Measurements from ENCODE around the gene KDELR1. TPM values are rescaled to one million over a fixed set of nuclear protein-coding genes. Genes with fewer than 3 reads are reported as not detected.

Gene KDELR1
- total RNA-seq, 1 donor from 2014 or later, result 255 TPM

DNA sequence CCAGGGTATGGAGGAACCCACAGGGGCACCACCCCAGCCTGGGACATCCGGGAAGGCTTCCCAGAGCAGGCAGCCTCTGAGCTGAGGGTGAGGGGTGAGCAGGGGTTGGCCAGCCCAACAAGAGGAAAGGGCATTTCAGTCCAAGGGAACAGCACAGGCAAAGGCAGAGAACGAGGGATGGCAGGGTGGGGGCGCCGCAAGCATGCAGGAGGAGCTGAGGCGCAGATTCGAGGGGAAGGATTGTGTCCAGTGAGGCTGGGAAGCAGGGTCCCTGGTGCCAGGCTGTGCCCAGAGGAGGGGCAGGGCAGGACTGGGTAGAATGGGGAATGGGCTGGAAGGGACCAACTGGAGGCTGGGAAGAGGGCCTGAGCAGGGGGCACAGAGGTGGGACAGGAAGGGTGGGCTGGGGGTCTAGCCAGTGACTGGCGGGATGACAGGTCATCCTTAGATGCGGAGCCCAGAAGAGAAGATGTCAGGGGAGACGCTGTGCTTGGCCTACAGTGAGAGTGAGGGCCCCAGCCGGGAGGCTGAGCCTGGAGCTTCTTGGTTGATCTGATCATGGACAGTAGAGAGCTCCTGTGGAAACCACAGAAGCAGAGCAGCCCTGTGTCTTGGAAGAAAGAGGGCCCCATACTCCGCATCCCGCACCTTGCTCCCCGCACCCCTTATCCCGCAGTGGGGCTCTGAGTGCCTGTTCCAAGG is 52.4 kb downstream of the KDELR1 start:
- Mint-ChIP-seq H3K27me3 (ENCODE audit: low read depth) (no peaks in the 10 kb centered on the region), H3K4me1 (no peaks in the 10 kb centered on the region), H3K4me3 (no peak overlapping the region), H3K27ac (no peak overlapping the region), H3K9me3 (no peaks in the 10 kb centered on the region), H3K36me3 (no peaks in the 10 kb centered on the region)
- TF ChIP-seq, protein P1, sequence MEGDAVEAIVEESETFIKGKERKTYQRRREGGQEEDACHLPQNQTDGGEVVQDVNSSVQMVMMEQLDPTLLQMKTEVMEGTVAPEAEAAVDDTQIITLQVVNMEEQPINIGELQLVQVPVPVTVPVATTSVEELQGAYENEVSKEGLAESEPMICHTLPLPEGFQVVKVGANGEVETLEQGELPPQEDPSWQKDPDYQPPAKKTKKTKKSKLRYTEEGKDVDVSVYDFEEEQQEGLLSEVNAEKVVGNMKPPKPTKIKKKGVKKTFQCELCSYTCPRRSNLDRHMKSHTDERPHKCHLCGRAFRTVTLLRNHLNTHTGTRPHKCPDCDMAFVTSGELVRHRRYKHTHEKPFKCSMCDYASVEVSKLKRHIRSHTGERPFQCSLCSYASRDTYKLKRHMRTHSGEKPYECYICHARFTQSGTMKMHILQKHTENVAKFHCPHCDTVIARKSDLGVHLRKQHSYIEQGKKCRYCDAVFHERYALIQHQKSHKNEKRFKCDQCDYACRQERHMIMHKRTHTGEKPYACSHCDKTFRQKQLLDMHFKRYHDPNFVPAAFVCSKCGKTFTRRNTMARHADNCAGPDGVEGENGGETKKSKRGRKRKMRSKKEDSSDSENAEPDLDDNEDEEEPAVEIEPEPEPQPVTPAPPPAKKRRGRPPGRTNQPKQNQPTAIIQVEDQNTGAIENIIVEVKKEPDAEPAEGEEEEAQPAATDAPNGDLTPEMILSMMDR (IDR thresholded peaks at IDR 0.05; ENCODE audit: unreplicated experiment), result no peak
- no peak for DNase-seq (ENCODE audit: low spot score in 2 of 2, unreplicated experiment in 2 of 2)

DNA sequence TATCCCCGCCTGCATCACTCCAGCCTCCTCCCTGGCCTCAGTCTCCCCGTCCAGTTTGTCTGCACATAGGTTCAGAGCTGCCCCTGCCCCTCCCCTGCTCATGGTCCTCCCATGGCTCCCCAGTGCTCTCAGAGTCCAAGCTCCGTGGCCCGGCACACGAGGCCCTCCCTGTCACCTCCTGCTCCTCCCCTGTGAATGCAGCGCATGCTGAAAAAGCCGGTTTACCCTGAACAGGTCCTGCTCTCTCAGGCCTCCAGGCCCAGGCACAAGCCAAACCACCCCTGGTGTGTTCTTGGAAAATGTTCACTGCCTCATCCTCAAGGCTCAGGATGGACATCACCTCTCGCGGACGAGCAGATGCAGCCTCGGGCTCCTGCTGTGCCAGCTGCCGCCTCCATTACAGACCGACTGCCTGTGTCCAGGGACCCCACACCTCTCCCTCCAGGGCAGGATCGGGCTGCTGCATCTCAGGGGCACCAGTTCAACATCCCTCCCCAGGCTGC is 53.0 kb downstream of the KDELR1 start:
- no peaks in the 10 kb centered on the region for H3K9me3 Mint-ChIP-seq
- H3K4me3 Mint-ChIP-seq, result no peak overlapping the region
- H3K27ac Mint-ChIP-seq, result no peak overlapping the region
- no peaks in the 10 kb centered on the region for H3K27me3 Mint-ChIP-seq (ENCODE audit: low read depth)
- no peak for DNase-seq (ENCODE audit: low spot score in 2 of 2, unreplicated experiment in 2 of 2)
- no peaks in the 10 kb centered on the region for H3K36me3 Mint-ChIP-seq
- H3K4me1 Mint-ChIP-seq, result peaks cover 3% of the 10 kb centered on the region
- TF ChIP-seq, protein P1 (IDR thresholded peaks at IDR 0.05; ENCODE audit: unreplicated experiment), result no peak

DNA sequence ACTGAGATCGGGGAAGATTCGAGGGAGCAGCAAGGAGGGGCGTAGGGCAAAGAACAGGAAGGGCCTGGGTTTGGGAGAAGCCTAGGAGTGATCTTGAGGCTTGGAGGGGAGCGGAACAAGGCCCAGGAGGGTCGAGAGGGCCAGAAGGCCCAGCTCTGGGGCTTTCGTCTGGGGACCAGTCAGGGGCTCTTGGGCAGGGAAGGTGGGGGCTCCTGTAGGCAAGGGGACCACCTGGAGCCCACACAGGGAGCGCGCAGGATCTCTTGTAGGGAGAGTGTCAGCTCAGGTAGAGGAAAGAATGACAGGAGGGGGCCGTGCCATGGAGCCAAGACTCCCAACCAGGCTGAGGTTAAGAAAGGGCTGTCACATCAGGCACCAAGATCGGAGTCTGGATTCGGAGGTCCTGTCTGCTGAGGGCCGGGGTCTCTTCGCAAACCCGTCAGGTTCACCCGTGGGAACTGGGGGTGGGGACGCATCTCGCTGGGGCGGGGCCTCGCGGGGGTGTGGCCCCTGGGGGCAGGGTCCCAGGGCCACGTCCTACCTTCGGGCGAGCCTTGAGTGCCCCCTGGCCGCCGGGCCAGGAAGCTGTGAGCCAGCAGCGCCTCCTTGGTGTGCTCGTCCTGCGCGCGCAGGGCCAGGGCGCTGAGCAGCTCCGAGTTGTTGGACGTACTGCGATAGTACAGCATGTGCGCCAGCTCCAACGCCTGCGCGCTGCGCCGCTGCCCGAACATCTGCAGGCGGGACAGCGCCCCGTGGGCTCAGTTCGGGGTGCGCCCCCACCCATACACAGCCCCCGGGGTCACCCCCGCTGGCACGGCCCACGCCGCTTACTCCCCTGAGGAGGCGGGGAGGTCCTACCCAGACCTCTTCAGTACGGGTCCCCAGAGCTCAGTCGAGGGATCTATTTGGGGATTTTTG is 57.6 kb downstream of the KDELR1 start:
- peak; percentile 76 to 84 for DNase-seq (ENCODE audit: low spot score in 2 of 2, unreplicated experiment in 2 of 2)
- Mint-ChIP-seq H3K36me3 (peaks cover 3% of the 10 kb centered on the region), H3K27me3 (ENCODE audit: low read depth) (no peaks in the 10 kb centered on the region), H3K4me3 (peak overlapping the region; percentile 74), H3K27ac (peak overlapping the region; percentile 97), H3K9me3 (no peaks in the 10 kb centered on the region), H3K4me1 (peaks cover 35% of the 10 kb centered on the region)
- TF ChIP-seq, protein P1 (IDR thresholded peaks at IDR 0.05; ENCODE audit: unreplicated experiment), result peak; percentile 68

DNA sequence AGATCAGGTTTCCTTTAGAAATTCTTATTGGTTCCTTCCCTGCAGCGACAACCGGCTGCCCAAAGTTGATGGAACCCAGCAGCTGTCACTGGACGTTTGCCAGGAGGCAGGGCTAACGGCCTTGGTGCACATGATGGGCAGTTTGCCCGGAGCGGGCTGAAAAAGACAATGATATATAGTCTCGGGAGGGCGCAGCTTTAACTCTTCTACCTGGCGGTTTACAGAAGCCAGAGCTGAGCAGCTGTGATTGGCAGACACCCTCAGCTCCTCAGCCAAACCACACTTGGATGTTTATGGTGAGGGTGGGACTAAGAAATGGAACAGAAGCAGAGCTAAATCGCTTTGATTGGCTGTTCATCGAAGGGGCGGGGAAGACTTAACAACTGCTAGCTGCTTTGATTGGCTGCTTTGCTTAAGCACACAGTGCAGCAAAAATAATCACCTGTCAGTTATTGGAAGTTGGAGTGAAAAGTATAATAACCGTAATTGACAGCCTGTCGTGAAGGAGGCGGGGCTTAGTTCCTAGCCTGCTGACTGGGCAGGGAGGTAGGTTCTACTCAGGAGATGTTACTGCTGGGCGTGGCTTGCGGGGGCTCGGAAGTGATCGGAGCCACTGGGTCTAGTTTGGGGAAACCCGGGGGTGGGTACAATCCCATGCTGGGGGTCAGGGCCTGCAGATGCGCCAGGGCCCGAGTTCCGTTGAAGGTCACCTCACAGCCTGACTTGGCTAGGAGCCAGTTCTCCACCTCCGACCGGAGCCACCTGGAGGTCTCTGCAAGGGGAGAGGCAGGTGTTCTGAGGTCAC is 58.5 kb downstream of the KDELR1 start:
- TF ChIP-seq, protein P1 (IDR thresholded peaks at IDR 0.05; ENCODE audit: unreplicated experiment), result no peak
- Mint-ChIP-seq H3K9me3 (no peaks in the 10 kb centered on the region), H3K27ac (peak overlapping the region; percentile 97), H3K27me3 (ENCODE audit: low read depth) (no peaks in the 10 kb centered on the region), H3K4me1 (peaks cover 35% of the 10 kb centered on the region), H3K36me3 (peaks cover 6% of the 10 kb centered on the region), H3K4me3 (peak overlapping the region; percentile 74)
- DNase-seq (ENCODE audit: low spot score in 2 of 2, unreplicated experiment in 2 of 2), result peak; percentile 91 to 96

Other genes with a start within 250 kb of the KDELR1 start
- gene LIG1, start 221.2 kb downstream of the KDELR1 start, total RNA-seq, result 62.6 to 72.8 TPM (median 66.5 TPM) in 3 replicates
- 9.3 to 11.7 TPM (median 10.2 TPM) in 3 replicates for gene ZSWIM9, start 220.9 kb downstream of the KDELR1 start, total RNA-seq
- gene CARD8, start 135.6 kb downstream of the KDELR1 start, total RNA-seq, result 48.7 to 51.5 TPM (median 50.0 TPM) in 3 replicates
- gene ZNF114, start 121.5 kb downstream of the KDELR1 start, total RNA-seq, result 3.7 to 4.4 TPM (median 3.9 TPM) in 3 replicates
- gene EMP3, start 66.0 kb downstream of the KDELR1 start, total RNA-seq, result 50.2 to 57.3 TPM (median 52.5 TPM) in 3 replicates
- 8.2 to 11.7 TPM (median 8.6 TPM) in 3 replicates for gene TMEM143, start 27.6 kb downstream of the KDELR1 start, total RNA-seq
- gene SYNGR4, start 27.2 kb downstream of the KDELR1 start, total RNA-seq, result not detected in 3 replicates
- gene GRIN2D, start 2.1 kb upstream of the KDELR1 start, total RNA-seq, result 14.5 to 15.8 TPM (median 15.7 TPM) in 3 replicates
- gene GRWD1, start 54.4 kb upstream of the KDELR1 start, total RNA-seq, result 34.0 to 36.5 TPM (median 36.2 TPM) in 3 replicates
- 2.7 to 2.8 TPM (median 2.8 TPM) in 3 replicates for gene KCNJ14, start 64.0 kb upstream of the KDELR1 start, total RNA-seq
- gene CYTH2, start 77.8 kb upstream of the KDELR1 start, total RNA-seq, result 184 to 196 TPM (median 190 TPM) in 3 replicates
- gene LMTK3, start 120.3 kb upstream of the KDELR1 start, total RNA-seq, result 19.4 to 21.3 TPM (median 20.4 TPM) in 3 replicates
- 0.64 to 0.79 TPM (median 0.74 TPM) in 3 replicates for gene SULT2B1, start 160.6 kb upstream of the KDELR1 start, total RNA-seq
- not detected in 3 replicates for gene SPACA4, start 215.2 kb upstream of the KDELR1 start, total RNA-seq
- 2.5 to 3.9 TPM (median 3.7 TPM) in 3 replicates for gene FAM83E, start 223.5 kb upstream of the KDELR1 start, total RNA-seq
- 1,586 to 1,657 TPM (median 1,644 TPM) in 3 replicates for gene RPL18, start 227.6 kb upstream of the KDELR1 start, total RNA-seq
- 25.3 to 28.6 TPM (median 27.7 TPM) in 3 replicates for gene SPHK2, start 228.0 kb upstream of the KDELR1 start, total RNA-seq
- gene DBP, start 245.8 kb upstream of the KDELR1 start, total RNA-seq, result 11.5 to 13.2 TPM (median 13.1 TPM) in 3 replicates

Measured in mesothelial cell of epicardium (in vitro differentiated cells).